Epithelial cell of prostate (primary cell): ENCODE results near the gene RBPJL.
A peak's percentile ranks its signal among the peaks of the same experiment; 100 is the strongest.

Experiments used
- DNase-seq: peaks from one replicate; pipeline ENCODE4 v3.0.0-alpha.2; 2011; ENCODE audit warnings: low read depth, low spot score
- H3K27ac ChIP-seq: fragments of 450-650 bp; 2 replicates; pipeline ENCODE4 v1.5.1; 2017; ENCODE audit warnings: mild to moderate bottlenecking

RBPJL gene, protein sequence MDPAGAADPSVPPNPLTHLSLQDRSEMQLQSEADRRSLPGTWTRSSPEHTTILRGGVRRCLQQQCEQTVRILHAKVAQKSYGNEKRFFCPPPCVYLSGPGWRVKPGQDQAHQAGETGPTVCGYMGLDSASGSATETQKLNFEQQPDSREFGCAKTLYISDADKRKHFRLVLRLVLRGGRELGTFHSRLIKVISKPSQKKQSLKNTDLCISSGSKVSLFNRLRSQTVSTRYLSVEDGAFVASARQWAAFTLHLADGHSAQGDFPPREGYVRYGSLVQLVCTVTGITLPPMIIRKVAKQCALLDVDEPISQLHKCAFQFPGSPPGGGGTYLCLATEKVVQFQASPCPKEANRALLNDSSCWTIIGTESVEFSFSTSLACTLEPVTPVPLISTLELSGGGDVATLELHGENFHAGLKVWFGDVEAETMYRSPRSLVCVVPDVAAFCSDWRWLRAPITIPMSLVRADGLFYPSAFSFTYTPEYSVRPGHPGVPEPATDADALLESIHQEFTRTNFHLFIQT

DNA sequence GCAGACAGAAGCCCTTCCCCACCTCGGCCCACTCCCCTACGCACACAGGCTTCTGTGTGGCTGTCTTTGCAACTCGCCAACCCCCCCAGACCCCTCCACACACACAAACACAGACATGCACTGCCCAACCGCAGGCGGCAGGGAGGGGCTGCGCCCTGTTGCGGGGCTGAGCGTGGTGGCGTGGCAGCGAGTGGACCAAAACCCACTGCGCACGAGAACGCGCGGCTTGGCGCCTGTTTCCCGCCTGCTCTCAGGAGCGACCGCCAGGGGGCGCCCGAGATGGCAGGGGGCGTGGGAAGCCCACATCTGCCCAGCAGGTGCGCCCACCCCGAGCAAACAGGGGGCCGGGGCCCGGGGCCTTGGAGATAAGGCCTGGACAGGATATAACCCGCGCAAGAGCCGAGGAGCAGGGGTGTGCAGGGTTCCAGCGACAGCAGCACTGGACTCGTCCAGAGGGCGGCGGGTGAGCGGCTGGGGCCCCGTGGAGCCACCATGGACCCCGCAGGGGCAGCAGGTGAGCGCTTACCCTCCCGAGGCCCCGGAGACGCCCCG, at the start of gene RBPJL:
Gene RBPJL (plus strand): TSS at position 410 of the 552 bp plus-strand sequence. CDS start 83 bp downstream, at position 493.
- no peak for DNase-seq
- H3K27ac ChIP-seq = no peak within 1 kb of the TSS

DNA sequence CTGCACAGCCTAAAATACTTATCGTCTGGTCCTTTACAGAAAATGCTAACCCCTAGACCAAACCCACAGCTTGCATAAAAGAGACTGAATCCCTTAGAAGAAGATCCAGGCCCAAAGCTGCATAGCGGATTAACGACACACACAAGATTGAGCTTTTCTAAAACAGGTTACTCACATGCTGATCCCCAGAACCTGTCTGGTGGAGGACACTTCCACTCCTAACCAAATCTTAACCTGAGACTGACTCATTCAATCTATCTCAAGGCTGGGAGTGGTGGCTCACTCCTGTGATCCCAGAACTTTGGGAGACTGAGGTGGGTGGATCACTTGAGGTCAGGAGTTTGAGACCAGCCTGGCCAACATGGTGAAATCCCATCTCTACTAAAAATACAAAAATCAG, 49.5 kb upstream of the RBPJL start:
- peak overlapping the region; percentile 35 for H3K27ac ChIP-seq
- DNase-seq = no peak

DNA sequence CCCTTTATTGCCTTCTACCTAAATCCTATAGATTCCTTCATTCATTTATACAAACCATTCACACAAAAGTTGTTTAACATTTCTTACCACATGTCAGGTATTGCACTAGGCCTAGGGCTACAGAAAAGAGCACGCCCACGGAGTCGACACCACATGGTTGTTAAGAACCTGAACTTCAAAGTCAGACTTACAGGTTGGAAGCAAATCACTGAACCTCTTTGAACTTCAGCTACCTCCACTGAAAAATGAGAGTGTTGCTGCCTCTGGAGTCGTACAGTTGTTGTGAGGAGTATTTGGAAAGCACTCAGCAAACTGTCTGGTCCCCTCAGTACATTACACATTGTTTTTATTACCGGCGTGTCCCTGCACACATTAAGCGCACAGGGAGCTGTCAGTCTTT, 48.9 kb upstream of the RBPJL start:
- DNase-seq = no peak
- H3K27ac ChIP-seq = peak overlapping the region; percentile 35

DNA sequence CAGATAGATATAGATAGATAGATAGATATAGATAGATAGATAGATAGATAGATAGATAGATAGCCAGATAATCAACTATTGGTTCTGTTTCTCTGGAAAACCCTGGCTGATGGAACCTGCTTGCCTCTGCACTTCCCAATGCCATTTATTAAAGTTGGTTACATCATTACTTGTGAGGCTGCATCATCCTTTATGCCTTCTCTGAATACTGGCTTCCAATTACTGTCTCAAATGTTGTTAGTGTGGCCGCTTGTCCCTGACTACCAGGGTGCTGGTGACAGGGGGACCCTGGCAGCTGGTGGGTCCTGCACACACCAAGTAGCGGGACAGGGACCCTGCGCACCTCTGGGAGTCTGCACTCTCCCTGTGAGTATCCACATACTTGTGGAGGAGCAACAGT, 48.4 kb upstream of the RBPJL start:
- H3K27ac ChIP-seq = no peak overlapping the region
- DNase-seq = no peak

DNA sequence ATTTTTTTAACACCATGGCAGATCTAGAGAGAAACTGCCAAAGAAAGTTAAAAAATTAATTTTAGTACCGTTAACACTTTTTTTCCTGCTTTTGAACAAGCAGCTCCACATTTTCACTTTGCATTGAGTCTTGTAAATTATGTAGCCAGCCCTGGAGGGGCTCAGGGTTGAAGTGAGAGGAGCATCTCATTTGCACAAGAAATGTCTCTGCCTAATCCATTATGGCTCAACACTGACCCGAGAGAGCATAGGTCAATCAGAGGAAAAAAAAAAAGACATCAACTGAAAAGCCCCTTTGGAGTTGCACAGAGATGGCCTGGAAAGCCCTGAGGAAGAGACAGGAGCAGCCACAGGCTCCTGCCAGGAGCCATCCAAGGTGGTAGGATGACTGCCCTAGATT, 48.0 kb upstream of the RBPJL start:
- no peak overlapping the region for H3K27ac ChIP-seq
- DNase-seq = no peak

DNA sequence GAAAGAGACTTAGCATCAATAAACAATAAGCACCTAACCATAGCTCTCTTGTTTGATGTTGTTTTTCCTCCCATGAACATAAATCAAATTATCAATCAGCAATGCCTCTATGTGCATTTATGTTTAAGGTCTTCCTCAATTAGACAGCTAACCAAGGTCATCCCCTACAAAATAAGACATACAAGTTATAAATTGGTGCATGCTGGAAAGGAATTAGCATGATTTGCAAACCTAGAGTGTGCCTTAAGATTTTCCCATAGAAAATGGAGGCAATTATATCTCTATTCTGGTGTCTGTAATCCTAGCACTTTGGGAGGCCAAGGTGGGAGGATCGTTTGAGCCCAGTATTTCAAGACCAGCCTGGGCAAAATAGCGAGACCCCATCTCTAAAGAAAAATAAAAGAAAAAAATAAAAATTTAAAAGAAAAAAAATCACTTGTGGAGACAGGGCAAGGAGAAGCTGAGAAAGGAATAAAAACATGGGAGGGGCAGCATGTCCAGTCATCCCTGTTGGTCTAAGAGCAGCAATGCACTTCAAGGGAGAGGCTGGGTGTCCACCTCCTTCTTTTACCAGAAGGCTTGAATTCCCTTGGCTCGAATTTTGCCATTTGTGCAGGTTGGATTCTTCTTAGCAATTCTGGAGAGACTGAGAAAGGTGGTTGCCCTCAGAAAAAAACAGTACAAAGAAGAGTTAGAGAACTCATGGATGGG, 42.9 kb upstream of the RBPJL start:
- DNase-seq = no peak
- no peak overlapping the region for H3K27ac ChIP-seq

DNA sequence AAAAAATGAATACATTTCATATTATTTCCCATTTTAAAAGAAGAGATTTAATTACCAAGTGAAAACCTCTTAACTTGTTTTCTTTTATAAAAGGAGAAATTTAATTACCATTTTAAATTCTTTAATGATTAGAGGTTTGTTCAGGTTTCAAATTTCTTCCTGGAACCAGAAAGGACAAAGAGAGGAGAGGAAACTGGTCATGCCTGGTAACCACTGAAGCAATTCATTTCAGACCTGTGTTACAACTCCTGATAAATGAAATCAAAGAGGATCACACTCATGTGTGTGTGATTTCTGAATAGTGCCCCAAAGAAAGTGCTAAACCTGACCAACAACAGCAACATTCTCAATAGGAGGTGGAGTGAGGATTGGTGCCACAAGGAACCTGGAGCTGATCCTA, 39.7 kb upstream of the RBPJL start:
- peak overlapping the region; percentile 33 for H3K27ac ChIP-seq
- DNase-seq = no peak

DNA sequence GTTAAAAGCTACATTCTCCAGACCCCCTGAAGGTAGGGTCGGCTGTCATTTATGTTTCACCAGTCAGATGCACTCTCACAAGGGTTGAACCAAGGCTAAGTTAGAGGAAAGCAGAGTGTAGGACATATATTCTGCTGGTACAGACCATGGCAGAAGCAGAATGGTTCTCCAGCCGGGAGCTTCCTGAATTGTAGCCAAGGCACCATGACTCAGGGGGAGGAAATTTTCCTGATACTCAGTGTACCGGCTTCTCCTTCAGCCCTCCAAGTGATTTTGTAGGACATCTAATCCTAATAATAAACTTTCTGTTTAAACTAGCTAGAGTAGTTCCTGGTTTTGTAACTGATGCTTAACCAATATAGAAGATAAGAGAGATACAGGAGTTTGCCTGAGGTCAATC, 38.1 kb upstream of the RBPJL start:
- H3K27ac ChIP-seq = no peak overlapping the region
- DNase-seq = no peak

DNA sequence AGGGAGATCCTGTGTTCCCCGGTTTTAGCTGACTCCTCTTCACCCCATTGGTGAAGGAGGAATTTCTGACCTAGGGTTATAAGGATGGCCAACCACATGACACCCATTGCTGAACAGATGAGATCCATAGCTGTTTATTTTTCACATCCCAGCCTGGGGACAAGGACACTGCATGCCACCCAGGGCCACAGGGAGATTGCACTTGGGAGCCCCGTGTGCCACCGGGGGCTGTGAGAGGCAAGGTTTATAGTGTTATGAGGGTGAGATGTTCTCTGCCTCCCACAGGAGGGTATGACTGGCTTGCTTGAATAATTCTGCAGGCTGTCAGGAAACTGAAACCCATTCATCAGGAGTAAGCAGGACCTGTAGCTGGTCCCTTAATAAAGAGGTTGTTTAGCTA, 37.6 kb upstream of the RBPJL start:
- no peak overlapping the region for H3K27ac ChIP-seq
- DNase-seq = no peak

DNA sequence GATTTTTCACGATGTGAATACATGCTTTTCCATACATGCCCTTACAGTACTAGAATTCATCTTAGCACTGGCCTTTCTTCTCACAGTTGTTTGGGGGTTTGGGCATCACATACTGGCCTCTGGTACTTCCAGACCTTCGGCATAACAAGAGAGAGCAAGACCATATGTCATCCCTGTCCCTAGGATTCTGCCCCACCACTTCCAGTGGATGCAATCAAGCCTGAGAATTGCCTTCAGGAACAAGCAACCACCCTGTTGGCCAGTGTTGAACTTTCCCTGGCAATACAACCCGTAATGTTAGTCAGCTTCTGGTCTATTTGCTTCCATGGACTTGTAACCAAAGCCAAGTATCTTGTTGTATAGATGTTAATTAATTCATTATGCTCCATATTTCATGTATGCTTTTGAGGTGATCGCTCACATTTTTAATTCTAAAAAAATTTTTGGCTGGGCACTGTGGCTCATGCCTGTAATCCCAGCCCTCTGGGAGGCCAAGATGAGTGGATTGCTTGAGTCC, 36.8 kb upstream of the RBPJL start:
- no peak for DNase-seq
- H3K27ac ChIP-seq = no peak overlapping the region

DNA sequence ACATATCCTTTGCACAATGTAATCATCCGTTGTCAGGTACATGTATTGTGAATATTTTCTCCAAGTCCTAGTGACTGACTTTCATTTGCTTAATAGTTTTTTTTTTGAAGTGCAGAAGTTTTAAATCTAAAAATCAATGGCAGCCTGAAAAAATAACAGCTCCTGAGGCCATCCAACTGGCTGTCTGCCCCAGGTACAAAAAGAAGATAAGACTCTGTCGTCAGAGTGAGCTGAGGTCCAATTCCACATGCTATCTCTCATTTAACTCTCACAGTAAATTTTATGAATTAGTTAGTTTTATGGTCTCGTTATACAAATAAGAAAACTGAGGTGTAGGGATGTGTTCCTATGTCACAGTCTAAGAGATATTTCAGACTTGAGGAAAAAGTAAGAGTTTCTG, 31.3 kb upstream of the RBPJL start:
- DNase-seq = no peak
- no peak overlapping the region for H3K27ac ChIP-seq

DNA sequence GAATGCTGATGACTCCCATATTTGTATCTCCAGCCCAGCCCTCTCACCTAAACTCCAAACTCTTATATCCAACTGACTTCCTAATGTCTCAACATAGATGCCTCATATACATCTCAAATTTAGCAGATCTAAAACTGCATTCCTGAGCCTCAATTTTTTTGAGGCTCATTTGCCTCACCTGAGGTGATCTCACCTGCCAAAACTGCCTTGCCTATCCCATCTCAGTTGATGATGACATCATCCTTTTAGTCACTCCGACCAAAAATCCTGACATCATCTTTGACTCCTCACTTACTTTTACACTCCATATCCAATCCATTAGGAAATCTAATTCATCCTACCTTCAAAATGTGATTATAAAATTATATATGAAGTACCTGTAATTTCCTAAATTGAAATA, 26.6 kb upstream of the RBPJL start:
- peak overlapping the region; percentile 58 for H3K27ac ChIP-seq
- peak; percentile 33 for DNase-seq

DNA sequence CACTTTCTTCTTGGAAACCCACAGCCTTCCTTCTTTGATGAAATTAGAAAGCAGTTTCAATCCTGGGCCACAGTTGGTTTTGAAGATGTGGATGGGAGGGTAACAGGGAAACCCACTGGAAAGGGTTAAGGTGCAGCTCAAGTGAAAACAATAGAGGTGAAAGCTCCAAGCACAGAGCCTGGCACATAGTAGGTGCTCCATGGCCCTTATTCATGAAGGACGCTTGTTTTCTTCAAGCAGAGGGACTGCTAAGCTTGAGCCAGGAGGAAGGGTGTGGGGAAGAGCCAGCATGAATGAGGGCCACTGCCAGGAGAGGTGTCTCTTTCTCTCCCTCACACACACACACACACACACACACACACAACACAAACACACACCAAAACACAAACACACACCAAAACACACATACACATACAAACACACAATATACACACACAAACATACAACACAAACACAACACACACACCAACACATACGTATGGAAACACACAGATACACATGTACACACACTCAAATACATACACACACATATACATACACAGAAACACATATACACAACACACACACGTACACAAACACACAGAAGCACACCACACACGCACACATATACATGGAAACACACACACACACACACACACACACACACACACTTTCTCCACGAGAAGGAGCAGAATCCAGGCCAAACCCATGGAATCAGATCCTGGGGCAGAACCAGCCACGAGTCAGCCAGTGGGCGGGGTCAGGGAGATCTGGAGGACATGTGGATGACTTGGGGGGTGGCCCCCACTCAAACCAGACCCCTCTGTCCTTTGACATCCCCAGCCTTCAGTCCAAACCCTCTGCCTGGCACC, 23.7 kb upstream of the RBPJL start:
- H3K27ac ChIP-seq = peak overlapping the region; percentile 64
- DNase-seq = no peak

DNA sequence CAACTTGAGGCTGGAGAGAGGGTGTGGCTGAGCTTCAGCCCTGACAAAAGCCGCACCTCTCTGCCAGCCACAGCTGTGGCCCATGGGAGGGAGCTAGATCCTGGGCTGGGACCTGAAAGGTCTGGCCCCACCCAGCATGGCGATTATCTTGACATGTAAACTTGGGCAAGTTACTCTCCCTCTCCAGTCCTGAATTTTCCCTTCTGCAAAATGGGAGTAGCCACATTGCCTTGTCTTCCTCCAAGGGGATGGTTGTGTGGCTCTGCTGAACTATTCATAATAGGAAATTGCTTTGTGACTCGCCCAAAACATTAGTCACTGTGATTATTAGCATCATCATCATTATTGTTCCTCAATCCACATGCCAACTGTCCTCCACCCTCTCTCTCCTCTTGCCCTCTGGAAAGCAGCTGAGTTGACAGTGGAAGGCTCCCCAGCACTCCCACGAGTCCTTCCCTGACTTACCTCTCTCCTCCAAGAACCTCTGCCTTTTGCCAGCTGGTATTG, 23.0 kb upstream of the RBPJL start:
- peak overlapping the region; percentile 64 for H3K27ac ChIP-seq
- peak; percentile 29 for DNase-seq

DNA sequence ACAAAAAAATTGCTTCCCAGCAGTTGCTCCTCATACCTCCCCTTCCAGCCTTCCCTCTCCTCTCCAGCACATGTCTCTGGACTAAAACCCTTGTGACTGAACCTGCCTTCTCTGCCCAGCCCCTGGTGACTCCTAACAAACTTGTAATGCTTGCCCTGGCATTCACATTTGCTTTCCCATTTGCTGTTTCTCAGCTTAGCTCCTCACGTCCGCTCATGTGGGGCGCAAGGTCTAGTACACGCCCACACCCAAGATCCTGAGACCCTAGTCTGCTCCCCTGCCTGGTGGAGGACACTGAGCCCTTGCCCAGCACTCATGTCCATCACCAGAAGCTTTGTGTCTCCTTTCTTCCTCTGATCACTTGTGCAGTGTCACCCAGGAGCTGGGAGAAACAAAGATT, 18.3 kb upstream of the RBPJL start:
- no peak for DNase-seq
- H3K27ac ChIP-seq = no peak overlapping the region

DNA sequence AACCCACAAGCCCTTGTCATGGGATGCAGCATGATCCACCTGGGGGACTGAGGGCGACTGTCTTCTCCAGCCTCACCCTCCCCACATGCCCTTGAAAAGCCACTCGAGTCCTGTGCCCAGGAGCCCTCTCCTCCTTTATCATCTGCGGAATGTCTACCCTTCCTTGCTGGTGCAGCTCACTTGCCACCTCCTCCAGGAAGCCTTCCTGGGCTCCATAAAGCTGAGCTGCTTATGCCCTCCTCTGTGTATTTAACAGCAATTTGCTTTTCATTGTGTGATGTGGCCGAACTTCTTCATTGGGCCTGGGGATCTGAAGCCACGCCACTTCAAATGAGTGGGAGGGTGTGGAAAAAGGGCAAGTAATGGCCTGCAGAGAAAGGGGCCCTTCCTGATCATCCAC, 17.8 kb upstream of the RBPJL start:
- H3K27ac ChIP-seq = no peak overlapping the region
- DNase-seq = no peak

DNA sequence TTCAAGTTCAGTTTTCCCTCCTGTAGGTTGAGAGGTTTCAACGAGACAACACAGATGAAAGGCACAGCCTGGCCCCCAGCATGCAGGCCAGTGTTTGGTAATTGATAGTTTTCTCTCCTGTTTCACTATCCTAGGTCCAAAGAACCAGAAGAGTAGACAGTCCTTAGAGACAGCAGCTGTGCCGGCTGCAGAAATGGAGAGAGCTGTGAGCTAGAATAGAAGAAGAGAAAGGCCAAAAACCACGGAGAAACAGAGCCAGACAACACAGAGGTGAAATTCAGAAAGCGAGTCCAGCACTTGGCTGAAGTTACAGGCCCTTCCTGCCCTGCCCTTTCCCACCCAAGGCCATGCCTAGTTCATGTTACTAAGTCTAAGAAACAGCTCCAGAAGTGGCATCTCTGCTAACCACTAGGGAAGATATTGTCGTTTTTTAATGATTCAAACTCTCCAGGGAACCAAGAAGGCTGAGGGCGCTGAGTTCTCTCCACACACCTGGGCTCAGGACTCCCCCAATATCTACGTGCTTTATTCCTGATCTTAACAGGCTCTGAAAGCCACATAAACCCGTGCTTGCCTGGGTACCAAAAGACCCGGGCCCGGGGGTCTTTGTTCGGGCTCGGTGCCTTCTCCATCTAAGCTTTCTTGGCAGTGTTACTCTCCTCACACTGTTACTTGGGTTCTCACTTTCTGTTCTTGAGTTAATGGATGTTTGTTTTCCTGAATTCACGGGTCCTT, 16.5 kb upstream of the RBPJL start:
- DNase-seq = no peak
- H3K27ac ChIP-seq = no peak overlapping the region

DNA sequence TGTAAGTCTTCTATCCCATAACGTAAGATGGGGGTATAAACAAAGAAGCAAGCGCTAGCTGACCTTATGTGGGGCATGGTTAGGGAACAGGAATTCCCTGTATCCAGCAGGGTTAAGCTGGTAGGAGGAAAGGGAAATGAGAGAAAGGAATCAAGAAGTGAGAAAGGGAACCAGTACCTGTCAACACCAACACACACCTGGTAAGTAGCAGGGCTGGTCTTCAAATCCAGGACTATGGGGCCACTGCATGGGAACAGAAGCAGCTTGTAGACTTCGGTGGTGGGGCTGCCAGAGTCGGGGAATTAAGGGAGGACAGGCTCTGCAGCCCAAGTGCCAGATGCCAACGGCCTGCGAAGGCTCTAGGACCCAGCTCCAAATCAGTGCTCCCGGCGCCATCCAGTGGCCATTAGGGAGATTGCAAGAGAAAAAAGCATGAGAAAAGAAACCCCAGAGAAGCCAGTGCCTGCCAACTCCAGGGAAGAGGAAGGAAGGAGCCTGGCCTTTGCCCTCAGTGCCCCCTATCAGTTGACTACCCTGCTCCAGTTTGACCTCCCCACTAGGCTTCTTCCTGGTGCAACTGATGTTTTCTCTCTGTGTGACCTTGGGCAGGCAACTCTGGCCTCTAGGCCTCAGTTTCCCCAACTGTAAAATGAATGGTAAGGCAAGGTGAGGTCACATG, 15.8 kb upstream of the RBPJL start:
- DNase-seq = no peak
- no peak overlapping the region for H3K27ac ChIP-seq

DNA sequence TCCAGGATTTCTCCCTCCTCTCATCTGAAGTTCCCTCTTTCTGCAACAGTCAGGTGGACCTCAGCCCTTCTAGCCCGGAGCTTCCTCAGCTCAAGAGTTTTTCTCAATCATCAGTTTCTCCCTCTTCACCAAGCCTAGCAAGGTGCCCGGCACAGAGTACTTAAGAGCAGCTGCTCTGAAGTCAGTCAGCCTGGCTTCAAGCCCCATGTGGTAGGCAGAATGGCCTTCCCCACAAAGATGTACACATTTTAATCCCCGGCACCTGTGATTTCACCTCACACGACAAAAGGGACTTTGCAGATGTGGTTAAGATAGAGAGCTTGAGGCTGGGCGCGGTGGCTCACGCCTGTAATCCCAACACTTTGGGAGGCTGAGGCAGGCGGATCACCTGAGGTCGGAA, 15.1 kb upstream of the RBPJL start:
- DNase-seq = no peak

More for the DNA sequence above, 15.1 kb upstream of the RBPJL start:
- H3K27ac ChIP-seq = no peak overlapping the region
